AG09309 (cell line): ENCODE measurements around the gene TH.
A peak's percentile ranks its signal among the peaks of the same experiment; 100 is the strongest.
"Not testable (repeated sequence)": the region's sequence is repeated elsewhere in the genome, so short reads cannot be mapped to it uniquely, and the experiment has no call there.

Experiments used
- DNase-seq: peaks from one replicate; pipeline ENCODE4 v3.0.0-alpha.2; 2010; ENCODE audit warnings: low read depth
- H3K4me3 ChIP-seq: 2 replicates; pipeline ENCODE4 v1.5.1; 2011; ENCODE audit warnings: mild to moderate bottlenecking, low read depth, low read length, moderate library complexity; ENCODE audit not compliant: control insufficient read depth
- TF ChIP-seq, protein P1 (sequence below): IDR thresholded peaks from 2 replicates; pipeline ENCODE4 v1.5.1; 2011; ENCODE audit warnings: mild to moderate bottlenecking, low read depth, low read length, inconsistent platforms; ENCODE audit not compliant: insufficient read depth, control insufficient read depth; ENCODE audit errors: missing control alignments

TH gene

DNA sequence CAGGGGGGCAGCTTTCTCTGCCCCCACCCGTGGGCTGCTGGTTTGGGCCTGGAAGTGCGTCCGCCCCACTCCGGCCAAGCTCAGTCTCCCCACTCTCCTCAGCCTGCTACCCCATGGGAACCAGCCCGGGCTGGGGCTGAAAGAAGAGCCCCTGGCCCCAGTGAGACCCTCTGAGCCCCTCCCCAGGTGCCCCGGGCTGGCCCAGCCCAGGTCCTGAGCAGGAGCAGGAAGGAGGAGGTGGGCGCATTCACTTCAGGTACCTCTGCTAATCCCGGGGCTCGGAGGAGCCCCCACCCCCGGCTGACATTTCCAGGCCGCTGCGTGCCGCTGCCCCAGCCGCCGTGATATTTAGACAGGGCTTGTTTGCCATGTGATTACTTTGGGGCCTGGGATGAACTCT, 8.7 kb upstream of the TH start:
- H3K4me3 ChIP-seq = no peak overlapping the region
- no peak for DNase-seq
- TF ChIP-seq, protein P1, sequence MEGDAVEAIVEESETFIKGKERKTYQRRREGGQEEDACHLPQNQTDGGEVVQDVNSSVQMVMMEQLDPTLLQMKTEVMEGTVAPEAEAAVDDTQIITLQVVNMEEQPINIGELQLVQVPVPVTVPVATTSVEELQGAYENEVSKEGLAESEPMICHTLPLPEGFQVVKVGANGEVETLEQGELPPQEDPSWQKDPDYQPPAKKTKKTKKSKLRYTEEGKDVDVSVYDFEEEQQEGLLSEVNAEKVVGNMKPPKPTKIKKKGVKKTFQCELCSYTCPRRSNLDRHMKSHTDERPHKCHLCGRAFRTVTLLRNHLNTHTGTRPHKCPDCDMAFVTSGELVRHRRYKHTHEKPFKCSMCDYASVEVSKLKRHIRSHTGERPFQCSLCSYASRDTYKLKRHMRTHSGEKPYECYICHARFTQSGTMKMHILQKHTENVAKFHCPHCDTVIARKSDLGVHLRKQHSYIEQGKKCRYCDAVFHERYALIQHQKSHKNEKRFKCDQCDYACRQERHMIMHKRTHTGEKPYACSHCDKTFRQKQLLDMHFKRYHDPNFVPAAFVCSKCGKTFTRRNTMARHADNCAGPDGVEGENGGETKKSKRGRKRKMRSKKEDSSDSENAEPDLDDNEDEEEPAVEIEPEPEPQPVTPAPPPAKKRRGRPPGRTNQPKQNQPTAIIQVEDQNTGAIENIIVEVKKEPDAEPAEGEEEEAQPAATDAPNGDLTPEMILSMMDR = no peak

DNA sequence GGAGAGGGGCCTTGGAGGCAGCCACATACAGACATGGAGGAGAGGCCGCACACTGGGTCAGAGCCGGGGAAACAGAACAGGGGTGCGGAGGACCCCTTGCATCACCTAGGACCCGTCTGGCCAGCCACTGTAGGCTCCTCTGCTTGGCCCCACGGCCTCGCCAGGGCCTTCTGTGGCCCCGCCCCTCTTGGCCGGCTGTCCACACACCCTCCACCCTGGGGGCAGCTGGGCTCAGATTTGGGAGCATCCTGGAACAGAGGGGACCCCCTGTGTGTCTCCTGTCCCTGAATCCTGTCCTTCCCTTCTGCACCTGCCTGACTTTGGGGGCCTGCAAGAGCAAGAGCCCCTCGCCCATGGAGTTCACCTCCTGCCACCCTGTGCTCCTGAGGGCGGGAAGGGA, 7.9 kb upstream of the TH start:
- no peak overlapping the region for H3K4me3 ChIP-seq
- TF ChIP-seq, protein P1 = no peak
- DNase-seq = no peak

- H3K4me3 ChIP-seq = no peak overlapping the region
- DNase-seq = no peak
- TF ChIP-seq, protein P1 = no peak
Measured at GRCh38 chr11:2178906-2179494, 7.4 kb upstream of the TH start.

DNA sequence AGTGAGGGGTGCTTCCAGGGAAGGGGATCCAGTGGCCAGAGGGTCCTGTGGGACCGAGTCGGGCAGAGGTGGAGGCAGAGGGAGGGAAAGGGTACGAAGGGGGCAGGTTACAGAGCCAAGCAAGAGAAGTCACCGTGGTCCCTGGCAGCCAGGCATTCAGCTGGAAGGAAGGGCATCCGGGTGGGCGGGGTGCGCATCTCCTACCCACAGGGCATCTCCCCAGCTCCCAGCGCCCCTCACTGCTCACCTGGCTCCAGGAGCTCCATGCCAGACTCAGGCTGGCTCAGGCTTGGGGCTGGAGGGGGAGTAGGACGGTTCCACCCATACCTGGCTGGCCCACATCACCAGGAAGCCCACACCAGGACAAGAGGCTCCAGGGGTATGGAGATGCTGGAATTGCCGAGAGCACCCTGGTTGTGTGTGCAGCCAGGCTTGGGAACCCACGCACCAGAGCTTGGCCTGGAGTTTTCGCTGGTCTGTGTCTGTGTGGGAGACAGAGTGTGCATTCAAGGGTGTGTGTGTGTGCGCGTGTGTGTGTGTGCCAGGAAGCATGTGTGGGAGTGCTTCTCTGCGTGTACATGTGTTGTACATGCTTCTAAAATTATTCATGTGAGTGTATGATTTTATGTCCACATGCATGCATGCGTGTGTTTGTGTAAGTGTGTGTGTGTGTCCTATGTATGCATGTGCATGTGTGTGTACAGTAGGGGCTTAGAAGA, 6.6 kb upstream of the TH start:
- not testable (repeated sequence) for DNase-seq, H3K4me3 ChIP-seq

DNA sequence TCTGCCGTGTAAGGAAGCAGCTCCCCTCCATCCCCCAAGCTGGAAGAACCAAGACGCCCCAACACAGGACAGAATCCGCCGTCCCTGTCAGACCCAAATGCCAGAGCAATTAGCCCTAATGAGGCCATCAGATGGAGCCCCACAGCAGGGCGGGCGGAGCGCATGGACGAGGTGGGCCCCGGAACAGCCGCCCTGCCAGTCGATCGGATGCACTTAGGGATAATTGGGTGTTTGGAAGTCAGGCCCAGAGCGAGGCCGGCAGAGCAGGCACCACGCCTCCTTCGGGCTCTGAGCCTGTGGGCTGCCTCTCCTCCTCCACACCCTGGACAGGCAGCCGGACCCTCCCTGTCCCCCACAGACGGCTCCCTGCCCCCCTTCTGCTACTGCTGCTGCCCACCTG, 5.5 kb upstream of the TH start:
- TF ChIP-seq, protein P1 = no peak
- no peak for DNase-seq
- no peak overlapping the region for H3K4me3 ChIP-seq

DNA sequence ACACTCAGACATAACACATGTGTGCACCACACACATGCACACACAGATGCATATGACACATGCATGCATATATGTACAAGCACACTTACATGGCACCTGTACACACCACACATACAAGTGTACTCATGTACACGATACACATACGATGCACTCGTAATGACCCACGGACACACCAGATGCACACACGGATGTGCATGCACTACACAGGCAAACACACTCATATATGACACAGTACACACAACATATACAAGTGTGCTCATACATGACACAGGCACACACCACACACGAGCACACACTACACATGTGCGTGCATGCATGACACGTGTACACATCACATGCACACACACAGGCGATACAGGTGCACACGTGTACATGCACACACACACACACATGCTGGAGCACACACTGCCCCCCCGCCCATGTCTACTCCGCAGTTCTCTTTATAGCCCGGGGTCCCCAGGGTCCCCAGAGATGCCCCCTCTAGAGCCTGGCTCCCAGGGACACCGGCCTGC, 4.8 kb upstream of the TH start:
- TF ChIP-seq, protein P1 = no peak
- no peak overlapping the region for H3K4me3 ChIP-seq
- no peak for DNase-seq

DNA sequence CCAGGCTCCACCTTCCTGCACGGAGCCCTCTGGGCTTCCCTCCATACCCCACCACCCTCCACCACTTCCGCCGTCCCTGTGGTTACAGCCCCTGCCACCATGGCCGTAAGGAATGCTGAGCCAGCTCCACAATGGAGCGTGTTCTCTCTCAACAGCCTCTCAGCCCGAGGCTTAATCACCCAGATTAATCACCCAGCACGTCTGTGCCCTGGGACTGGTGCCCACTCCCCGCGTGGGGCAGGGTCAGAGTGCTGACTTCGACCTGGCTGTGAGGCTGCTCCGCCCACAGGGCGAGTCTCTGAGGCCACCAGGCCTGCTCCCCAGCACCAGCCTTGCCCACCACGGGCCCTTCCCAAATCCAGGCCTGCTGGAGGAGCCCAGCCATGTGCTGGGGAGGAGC, 4.0 kb upstream of the TH start:
- peak; percentile 38 for DNase-seq
- TF ChIP-seq, protein P1 = no peak
- no peak overlapping the region for H3K4me3 ChIP-seq
